NCI-H526 (cell line): Measurements from ENCODE around the gene GPC3.

Source experiments
- DNase-seq, 2 experiments: peaks; one replicate each; lab custom pipeline; 2025; lab: John Stamatoyannopoulos, UW

GPC3 gene

GRCh38 chrX:133600536-133600935, 384.9 kb downstream of the GPC3 start:
- no peak for DNase-seq

- DNase-seq = no peak
Observed at GRCh38 chrX:133598601-133599335, 386.6 kb downstream of the GPC3 start.

GRCh38 chrX:133594156-133594555, 391.2 kb downstream of the GPC3 start:
- DNase-seq = no peak

- no peak for DNase-seq
Observed at GRCh38 chrX:133593531-133593930, 391.9 kb downstream of the GPC3 start.

GRCh38 chrX:133590703-133591505, 394.5 kb downstream of the GPC3 start:
- no peak for DNase-seq

GRCh38 chrX:133588827-133589226, 396.6 kb downstream of the GPC3 start:
- no peak for DNase-seq

- no peak for DNase-seq
Observed at GRCh38 chrX:133587818-133588217, 397.6 kb downstream of the GPC3 start.

- no peak for DNase-seq
Observed at GRCh38 chrX:133587071-133587470, 398.3 kb downstream of the GPC3 start.

GRCh38 chrX:133586443-133586842, 399.0 kb downstream of the GPC3 start:
- DNase-seq = no peak

- DNase-seq = no peak
Observed at GRCh38 chrX:133583825-133584224, 401.6 kb downstream of the GPC3 start.

- DNase-seq = no peak
Observed at GRCh38 chrX:133580625-133581024, 404.8 kb downstream of the GPC3 start.

- DNase-seq = no peak
Observed at GRCh38 chrX:133579631-133580030, 405.8 kb downstream of the GPC3 start.

- DNase-seq = no peak
Observed at GRCh38 chrX:133576876-133577275, 408.5 kb downstream of the GPC3 start.

GRCh38 chrX:133575501-133576136, 409.8 kb downstream of the GPC3 start:
- DNase-seq = no peak

GRCh38 chrX:133574716-133575115, 410.7 kb downstream of the GPC3 start:
- no peak for DNase-seq

- DNase-seq = no peak
Observed at GRCh38 chrX:133570549-133570948, 414.8 kb downstream of the GPC3 start.

GRCh38 chrX:133569217-133569616, 416.2 kb downstream of the GPC3 start:
- no peak for DNase-seq

- no peak for DNase-seq
Observed at GRCh38 chrX:133568109-133568508, 417.3 kb downstream of the GPC3 start.

GRCh38 chrX:133566876-133567275, 418.5 kb downstream of the GPC3 start:
- no peak for DNase-seq

GRCh38 chrX:133563705-133564104, 421.7 kb downstream of the GPC3 start:
- no peak for DNase-seq

GRCh38 chrX:133561251-133561650, 424.1 kb downstream of the GPC3 start:
- no peak for DNase-seq

GRCh38 chrX:133559909-133560308, 425.5 kb downstream of the GPC3 start:
- DNase-seq = no peak
